NK-92 (cell line): ENCODE measurements around the gene CCNI.
"Not testable (repeated sequence)": the region's sequence is repeated elsewhere in the genome, so short reads cannot be mapped to it uniquely, and the experiment has no call there.

ENCODE experiments used
- DNase-seq: peaks from one replicate; lab custom pipeline; 2025; ENCODE audit not compliant: unreplicated experiment; lab: John Stamatoyannopoulos, UW

CCNI gene

DNA sequence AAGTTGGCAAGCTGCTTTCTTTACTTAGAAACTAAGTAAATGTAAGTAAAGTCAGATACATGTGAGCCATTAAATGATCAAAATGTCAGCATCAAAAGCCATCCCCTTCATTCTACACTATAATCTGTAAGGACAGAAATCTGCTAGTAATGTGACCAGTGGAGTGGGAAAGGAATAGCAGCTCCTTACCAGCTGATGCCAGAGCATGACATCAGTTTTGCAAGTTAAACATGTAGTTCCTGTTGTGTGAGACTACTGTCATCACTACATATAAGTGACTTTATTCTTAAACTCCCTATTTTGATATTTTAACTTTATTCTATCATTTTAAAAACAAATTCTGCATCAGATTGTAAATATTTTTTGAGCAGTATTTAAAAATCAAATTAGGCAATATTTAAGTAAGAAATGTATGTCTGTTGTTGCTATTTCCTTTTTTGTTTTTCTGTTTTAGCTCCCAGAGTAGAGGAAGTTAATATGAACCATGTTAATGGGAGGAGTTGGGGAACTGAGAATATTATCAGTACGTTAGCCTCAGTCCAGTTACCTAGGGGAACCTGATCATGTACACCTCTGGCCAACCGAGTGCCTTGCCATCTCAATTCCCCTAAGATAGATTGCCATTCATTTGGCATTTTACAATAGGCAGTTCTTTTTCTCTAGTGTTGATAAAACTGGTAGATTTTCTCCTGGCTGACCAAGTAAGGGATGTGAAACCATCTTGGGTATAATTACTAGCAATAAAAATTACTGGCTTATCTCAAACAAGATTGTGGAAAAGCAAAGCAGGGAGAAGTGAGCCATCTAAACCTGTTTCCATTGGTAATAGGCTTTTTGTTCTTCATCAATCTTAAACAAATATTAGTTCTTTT lies 34.7 kb downstream of the CCNI start:
- no peak for DNase-seq

DNA sequence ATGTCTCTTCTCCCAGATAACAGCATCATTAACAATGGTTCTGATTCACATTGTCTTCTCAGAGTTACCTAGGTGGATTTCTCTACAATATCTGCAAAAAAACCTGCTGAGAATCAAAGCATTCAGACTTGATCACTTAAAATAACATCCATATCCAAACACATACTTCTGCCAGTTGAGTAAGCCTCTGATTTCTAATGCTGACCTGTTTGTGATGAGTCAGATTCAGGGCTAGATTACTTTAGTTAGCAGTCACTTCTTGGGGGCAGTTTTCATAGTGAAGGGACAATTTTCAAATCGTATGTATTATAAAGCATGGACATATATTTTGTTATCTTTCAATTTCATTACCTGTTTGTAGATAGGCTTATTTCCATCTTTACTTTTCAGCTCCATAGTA lies 35.5 kb downstream of the CCNI start:
- no peak for DNase-seq

DNA sequence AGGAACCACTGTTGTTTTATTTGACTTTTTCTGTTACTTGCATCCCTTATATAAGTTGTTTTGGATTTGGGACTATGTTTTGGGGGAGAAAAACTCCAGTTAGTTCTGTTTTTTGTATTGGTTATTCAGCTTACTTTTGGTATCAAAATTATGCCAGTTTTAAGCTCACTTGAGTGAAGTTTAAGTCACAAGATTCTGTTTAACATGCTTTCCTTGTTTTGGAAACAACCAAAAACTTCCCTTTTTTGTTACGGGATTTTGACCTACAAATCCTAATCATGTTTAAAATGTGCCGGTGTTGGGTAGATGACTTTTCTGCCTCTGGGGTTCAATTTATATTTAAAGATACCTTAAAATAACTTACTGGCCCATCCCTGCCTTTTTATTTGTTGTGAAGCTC lies 36.0 kb downstream of the CCNI start:
- DNase-seq: no peak

DNA sequence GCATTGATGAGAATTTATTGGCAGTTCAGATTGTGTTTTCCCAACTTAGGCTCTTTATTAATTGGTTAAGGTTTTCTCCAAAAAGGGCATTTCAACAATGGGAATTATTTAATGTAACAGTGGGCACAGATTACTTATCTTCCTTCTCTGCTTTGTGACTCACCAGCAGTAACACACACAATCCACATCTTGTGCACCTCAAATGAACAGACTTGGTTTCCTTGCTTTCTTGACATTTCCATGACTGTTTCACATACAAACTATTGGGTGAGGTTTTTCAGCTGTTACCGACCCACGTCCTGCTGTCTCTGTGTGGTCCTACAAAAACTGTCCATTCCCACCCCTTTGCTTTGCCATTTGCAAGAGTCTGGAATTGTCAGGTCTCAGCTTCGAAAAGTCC lies 38.1 kb downstream of the CCNI start:
- no peak for DNase-seq

DNA sequence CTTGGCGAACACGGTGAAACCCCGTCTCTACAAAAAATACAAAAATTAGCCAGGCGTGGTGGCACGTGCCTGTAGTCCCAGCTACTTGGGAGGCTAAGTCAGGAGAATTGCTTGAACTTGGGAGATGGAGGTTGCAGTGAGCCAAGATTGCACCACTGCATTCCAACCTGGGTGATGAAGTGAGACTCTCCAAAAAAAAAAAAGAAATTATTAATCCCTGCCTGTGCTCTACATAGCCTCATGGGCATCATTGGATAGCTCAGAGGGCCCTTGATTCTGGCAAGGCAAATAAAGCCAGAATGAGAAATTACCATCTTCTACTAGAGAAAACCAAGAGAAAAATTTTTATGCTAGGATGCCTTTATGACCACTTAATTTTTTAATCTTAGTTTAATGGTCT lies 38.6 kb downstream of the CCNI start:
- DNase-seq: not testable (repeated sequence)

DNA sequence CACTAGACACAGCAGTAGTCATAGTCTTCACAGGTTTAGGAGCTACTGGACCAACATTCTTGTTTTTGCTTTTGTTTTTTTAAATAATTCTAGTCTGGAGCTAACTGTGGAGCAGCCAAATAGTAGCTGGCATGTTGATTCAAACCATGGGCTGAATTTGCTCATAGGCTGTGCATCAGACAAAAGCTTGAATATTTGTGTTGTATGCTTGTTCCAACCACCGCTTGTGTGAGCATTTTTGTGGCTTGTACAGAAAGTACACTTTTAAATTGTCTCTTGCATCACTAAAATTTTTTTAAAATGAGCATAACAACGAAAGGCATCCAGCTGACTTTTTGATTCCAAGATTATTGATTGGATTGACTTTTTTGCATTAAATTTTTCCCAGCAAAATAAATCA lies 39.6 kb downstream of the CCNI start:
- no peak for DNase-seq

DNA sequence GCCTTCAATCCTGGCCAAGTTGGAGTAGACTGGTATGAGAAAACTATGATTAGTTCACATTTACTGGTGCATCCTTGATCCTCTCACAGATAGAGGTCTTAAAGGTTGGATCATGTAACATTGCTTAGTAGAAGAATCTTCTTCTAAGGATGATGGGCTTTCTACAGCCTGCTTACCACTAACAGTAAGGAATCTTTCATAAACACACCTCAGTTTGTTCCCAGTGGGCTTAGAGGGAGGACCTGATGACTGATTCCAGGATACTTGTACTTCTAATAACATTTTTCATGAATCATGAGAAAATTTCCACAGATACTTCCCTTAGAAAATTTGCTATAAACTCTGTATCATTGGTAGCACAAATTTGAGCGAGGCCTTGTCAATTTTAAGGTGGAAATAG lies 40.6 kb downstream of the CCNI start:
- no peak for DNase-seq

DNA sequence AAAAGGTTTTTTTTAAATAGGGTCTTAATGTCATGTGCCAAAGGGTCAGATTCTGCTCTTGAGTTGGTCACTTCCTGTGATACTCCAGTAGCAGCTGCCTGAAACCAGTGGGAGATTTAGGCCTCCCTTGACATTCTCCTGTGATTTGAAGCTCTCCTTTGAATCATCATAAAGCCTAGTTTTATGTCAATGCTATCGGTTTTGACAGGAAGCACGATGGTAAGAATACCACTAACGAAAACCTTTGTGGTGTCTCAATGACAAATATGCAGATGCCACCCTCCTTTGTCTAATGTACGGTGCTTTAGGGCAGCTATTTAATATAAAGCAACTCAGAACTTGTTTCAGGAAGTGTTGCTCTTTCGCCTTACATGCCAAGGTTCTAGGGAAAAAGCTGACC lies 44.2 kb downstream of the CCNI start:
- DNase-seq: no peak

DNA sequence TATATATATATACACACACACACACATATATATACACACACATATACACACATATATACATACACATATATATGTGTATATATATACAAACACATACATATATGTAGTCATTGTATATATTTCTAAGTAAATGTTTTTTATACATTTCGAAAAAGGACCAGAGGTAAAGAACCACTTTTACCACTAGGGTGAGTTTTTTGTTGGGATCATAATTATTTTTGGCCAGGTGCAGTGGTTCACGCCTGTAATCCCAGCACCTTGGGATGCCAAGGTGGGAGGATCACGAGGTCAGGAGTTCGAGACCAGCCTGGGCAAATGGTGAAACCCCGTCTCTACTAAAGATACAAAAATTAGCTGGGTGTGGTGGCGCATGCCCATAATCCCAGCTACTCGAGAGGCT lies 46.0 kb downstream of the CCNI start:
- DNase-seq: not testable (repeated sequence)

DNA sequence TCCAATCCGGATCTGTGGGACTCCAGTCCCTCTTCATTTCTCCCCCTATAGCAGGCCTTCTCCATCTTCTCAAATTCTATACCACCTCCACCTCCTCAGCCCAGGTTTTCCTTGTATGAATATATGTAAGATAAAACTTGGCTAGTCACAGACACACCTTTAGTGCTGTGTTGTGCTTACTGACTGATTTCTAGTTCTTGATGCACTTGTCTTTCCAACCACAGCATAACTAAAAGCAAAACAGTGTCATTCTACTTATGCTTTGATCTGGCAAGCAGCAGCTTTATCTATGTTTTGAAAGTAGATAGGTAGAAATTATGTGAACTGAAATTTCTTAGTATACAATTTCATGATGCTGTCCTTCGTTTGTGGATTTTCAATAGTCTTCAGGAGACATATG lies 47.5 kb downstream of the CCNI start:
- no peak for DNase-seq

DNA sequence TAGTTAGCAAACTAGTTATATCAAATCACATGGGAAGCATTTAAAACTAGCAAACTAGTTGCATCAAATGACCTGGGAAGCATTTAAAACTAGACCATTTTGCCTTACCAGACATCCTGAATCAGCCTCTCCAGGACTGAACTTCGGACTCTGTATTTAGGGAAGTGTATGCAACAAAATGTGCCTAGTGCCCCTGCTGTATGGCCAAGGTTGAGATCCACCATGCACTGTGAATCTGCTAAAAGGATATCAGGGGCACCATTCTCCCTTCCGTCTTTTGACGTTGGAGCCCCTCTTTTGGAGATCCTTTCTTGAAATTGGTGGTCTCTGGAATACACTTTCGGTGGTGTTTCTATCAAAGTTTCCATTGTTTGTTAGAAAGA lies 49.5 kb downstream of the CCNI start:
- no peak for DNase-seq

DNA sequence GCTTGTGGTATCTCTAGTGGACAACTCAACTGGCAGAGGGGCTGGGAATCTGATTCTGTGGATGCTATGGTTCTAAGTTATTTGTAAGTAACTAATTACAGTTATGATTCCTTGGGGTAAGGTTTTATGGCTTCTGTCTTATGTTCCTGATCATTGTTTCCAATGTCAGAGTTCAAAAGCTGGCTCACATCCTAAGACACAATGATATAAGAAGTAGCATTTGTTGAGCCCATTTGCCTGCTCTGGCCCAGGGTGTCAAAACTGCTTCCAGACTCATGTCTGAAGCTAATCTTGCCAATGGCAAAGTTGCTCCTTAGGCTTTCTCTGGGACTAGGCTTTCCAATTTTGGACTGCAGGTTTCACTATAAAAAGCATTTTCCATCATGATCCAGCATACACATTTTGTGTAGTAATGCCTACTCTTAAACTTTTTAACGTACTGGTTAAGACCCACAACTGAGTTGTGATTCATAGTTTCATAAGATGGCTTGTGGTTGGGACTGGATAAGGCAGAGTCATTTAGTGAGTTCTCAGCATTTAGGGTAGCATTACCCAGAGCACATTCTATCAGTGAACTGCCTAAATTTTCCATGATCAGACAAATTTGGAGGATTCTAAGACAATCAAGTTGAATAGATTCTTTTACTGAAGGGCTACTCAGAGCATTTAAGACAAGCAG lies 50.0 kb downstream of the CCNI start:
- DNase-seq: no peak

DNA sequence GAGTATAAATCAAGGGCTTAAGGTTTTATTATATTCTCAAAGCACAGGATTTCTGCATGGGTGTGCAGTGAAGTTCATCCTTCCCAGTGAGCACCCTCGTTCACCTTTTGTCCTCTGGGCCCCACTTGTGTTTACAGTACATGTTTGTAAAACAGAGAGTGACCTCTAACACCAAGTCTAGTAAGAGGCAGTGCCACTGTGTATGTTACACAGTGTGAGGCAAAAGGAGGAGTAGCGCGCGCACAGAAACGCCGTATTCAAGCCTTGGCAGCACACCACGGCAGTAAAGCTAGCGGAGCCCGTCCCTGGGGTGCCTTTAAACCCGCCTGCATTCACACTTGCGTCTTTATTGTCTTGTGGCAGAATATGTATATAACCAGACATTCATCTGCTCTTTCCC lies 51.9 kb downstream of the CCNI start:
- DNase-seq: no peak

DNA sequence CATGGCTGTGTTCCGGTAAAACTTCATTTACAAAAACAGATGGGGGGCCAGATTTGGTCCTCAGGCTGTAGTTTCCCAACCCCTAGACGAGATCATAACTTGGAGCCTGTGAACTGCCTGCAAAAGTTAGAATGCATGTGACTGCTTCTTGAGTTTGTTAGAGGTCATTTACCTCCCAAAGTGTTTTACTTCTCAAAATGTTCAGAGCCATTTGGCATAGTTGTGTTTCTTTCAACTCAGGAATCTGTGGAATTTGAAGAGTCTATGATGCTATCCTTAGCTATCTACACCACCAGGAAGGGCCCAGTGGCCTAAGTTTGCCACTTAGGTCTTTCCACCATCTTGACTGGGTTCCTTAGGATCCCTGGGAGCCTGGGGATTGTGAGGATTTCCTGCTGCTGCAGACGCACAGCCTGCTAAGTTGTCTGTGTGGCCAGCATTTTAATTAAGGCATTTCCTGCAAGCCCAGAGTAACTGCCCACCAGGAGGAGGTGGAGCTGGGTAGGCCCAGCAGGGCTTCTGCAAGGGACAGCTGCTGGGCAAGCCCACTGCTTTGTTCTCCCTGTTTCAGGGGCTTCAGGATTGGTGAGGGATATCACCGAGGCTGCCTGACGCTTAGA lies 53.1 kb downstream of the CCNI start:
- DNase-seq: no peak

DNA sequence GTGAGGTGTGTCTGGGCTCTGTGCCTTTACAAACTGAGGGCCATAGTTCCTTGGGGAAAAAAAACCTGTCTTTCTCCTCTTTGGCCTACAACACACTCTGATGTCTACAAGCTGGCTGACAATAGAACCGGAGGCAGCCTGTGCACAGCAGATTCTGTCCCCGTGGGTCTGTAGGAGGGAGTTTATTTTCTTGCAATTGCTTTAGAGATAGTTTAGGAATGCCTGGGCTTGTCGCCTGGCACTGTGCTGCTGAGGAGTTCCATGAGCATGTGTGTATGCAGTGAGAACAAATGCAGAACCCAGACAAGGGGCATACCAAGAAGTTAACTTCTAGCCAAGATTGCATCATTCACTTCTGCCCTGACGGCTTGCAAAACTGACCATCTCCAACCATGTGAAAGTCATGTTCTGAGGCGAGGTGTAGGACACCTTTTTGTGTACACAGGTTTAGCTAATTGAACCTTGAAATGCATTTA lies 54.1 kb downstream of the CCNI start:
- DNase-seq: no peak

DNA sequence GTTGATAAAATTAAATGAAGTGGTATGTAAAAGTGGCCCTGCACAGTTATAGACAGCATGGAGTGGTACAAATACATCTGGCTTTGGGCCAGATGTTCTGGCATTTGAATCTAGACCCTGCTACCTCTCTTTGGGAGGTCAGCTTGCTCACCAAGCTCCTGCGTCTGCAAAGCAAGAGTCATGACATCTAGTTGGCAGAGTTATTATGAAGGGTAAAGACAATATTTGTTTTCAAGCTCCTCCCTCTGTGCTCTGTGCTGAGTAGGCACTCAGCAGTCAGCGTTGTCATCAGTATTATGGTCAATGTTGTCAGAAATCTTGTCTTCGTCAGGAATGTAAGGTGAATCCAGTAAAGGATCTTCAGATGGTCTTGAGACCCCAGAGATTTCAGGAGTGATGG lies 55.8 kb downstream of the CCNI start:
- DNase-seq: no peak

DNA sequence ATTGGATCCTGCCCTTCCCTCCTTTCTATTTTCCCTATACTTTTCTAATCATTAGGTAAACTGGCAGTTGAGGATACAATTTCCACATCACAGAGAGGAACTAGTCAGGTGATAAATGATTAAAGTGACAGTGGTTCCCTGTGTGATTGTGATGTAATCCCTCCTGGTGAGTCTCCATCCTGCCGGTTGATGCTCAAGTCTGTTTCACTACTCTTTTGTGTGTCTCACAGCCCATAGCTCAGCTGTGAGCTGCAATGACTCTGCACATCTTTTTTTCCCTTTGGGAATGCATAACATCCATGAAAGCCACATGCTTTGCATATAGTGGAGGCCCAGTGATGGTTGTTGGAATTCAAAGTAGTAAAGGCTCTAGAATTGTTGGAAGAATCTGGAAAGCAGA lies 60.4 kb downstream of the CCNI start:
- DNase-seq: no peak

DNA sequence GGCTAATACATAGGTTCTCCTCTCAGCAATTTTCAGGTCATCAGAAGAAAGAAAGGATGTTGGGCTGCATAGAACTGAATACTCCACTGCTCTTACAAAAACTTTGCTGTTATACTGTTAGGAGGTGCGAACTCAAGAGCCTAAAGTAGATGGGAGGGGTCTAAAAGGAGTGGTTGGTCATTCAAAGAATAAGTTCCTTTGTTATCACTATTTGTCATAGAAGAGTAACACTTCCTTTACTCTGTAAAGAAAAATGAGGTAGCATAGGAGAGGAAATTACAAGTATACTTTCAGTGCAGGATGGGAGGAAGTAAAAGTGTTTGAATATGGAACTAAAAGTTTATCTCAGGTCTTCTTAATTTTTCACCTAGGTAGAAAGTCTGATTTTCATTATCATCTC lies 61.5 kb downstream of the CCNI start:
- no peak for DNase-seq

DNA sequence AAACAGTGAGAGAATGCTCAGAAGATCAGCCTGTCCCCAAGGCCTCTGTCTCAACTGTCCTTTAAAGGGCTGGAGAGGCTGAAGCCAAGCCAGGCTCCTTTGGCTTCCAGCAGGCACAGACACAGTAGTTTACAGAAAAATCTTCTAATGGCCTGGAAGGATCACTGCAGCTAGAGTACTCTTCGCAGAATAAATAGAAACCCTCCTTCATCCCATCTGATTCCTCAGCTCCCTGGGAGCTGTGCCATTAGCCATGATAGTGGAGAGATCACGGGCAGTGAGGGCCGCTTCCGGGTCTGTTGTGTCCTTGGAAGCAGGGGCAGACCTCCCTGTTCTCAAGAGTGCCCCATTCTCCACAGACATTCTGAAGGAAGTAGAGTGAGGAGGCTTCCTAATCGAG lies 63.1 kb downstream of the CCNI start:
- DNase-seq: no peak

DNA sequence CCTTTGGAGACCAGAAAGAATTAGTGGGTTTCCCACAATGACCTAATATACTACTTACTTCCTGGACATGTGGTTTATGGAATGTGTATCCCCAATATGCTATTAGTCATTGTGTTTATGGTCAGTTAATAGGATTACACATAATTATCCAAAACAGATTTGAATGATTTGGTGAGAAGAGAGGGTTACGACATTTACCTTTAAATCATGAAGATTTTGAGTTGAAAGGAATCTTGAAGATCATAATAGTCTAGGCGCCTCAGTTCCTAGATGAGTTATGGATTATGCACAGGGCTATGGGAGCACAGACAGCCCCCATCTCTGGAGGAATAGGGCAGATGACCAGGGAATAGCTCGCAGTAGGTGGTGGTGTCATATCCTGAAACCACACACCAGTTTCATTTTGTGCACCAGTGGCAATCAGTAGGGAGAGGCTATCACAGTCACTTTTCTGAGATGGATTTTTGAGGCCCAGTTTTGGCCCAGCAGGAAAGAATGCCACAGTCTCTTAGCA lies 64.9 kb downstream of the CCNI start:
- no peak for DNase-seq

DNA sequence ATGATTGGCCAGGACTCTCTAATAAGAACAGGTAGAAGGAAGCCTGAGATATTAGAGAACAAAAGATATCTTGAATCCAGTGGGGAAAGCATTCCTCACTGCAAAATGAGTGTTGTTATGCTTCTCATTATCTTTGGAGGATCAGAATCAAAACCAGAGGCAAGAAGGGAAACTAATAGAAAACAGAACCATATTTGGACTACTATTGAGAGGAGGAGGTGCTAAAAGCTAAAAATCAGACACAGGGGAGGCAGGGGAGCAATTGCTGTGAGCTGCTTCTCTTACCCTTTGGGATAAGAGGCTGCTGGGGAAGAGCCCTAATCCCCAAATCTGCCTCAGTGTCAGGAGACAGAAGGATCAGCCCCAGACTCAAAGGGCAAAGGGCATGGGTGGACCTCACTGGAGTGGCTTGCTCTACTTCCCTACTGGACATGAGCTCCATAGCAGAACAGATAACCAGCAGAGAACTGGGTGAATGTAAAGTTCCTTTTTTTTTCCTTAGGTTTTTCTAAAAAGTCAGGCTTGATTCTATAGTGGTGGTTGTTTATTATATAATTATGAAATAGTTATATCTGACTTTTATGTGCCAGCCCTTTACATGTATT lies 66.2 kb downstream of the CCNI start:
- DNase-seq: no peak
